AG08396 (cell line): Measurements from ENCODE around the gene DVL3.
"Not testable (repeated sequence)": the region's sequence is repeated elsewhere in the genome, so short reads cannot be mapped to it uniquely, and the experiment has no call there.

Source experiments
- DNase-seq: peaks from one replicate; pipeline ENCODE4 v3.0.0; 2012; ENCODE audit warnings: low spot score, mixed read lengths

Gene DVL3

DNA sequence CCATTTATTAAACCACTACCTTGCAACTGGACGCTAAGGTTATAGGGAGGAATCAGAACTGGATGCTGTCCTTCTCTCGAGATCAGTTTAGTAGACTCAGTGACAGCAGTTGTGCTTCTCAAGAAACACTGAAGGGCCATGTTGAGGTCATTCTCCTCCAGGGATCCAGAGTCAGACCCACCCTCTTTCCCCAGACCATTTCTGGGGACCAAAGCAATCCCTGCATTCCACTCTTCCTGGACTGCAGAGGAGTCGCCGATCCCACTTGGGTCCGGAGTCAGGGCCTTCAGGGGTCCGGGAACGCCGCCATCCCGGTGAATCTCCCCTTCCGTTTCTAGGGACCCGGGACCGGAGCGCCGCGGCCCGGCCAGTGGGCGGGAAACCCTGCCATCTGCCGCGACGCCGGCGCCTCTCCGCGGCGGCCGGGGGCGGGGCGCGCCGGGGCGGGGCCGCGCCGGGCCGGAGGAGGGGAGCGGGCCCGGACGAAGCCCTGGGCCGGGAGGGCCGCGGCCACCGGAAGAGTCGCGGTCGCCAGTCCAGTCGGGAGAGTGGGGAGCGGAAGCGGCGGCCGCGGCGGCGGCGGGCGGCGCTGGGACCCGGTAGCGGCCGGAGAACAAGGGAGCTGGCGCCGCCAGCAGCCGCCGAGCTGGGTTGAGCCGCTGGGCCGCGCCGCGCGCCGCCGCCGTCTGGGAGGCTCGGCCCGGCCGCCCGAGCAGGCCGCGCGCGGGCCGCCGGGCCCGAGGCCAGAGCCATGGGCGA lies at the start of gene DVL3:
DVL3 (plus strand) TSS at position 493 of the 759 bp plus-strand sequence; CDS start at position 752, 259 bp downstream.
- peak; percentile 90 for DNase-seq

DNA sequence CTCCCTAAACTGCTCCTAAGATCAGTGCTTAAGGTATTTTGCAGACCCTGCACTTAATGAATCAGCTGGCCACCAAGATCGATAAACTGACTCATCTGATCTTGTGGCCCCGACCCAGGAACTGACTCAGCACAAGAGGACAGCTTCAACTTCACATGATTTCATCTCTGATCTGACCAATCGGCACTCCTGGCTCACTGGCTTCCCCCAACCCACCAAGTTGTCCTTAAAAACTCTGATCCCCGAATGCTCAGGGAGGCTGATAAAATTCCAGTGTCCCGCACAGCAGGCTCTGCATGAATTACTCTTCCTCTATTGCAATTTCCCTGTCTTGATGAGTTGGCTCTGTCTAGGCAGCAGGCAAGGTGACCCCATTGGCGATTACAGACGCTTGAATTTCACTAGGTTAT lies 44.9 kb upstream of the DVL3 start:
- DNase-seq: no peak

- DNase-seq: no peak
Measured at GRCh38 chr3:184116017-184116416, 39.2 kb upstream of the DVL3 start.

DNA sequence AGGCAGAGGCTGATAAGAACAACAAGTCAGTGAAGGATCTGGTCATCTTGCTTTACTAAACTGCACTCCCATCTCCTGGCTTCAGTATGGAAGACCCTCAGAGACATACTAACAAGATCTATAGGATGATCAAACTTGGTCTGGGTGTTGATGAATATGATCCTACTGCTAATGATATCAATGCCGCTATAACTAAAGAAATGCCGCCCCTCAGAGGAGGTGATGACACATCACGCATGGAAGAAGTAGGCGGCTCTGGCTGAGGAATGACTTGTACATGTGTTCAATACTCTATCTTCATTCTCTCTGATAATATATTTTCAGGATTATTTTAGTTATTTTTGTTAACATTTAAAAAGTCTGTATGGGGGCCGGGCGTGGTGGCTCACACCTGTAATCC lies 37.5 kb upstream of the DVL3 start:
- no peak for DNase-seq

GRCh38 chr3:184121031-184121430 lies 34.1 kb upstream of the DVL3 start:
- DNase-seq: not testable (repeated sequence)

GRCh38 chr3:184126006-184126405 lies 29.2 kb upstream of the DVL3 start:
- no peak for DNase-seq

GRCh38 chr3:184129012-184129411 lies 26.2 kb upstream of the DVL3 start:
- DNase-seq: peak; percentile 41

- DNase-seq: no peak
Measured at GRCh38 chr3:184132945-184133344, 22.2 kb upstream of the DVL3 start.

GRCh38 chr3:184133840-184134745 lies 21.1 kb upstream of the DVL3 start:
- peak; percentile 71 for DNase-seq

DNA sequence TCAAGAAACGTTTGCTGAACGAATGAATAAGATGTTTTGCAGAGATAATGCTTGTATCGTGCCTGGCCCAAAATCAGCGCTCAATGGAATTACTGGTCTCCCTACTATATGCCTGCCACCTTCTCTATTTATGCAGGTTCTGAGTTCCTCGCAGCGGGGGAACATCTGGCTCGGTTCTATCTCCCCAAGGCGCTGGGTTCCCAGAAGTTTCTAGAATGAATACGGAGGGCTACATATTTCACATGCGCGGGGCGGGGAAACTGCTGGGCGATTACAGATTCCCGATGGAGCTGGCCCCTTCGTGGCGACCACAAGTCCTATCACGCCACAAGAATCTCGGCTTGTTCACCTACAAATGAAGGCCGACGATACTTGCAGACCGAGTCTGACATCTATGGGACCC lies 20.4 kb upstream of the DVL3 start:
- DNase-seq: no peak

GRCh38 chr3:184135149-184135910 lies 19.8 kb upstream of the DVL3 start, which contains the start of gene EIF2B5:
Gene EIF2B5 (plus strand): TSS chr3:184135358. CDS start chr3:184135386, 28 bp downstream.
- DNase-seq: peak; percentile 91

GRCh38 chr3:184135911-184136260 lies 19.3 kb upstream of the DVL3 start:
- DNase-seq: no peak

DNA sequence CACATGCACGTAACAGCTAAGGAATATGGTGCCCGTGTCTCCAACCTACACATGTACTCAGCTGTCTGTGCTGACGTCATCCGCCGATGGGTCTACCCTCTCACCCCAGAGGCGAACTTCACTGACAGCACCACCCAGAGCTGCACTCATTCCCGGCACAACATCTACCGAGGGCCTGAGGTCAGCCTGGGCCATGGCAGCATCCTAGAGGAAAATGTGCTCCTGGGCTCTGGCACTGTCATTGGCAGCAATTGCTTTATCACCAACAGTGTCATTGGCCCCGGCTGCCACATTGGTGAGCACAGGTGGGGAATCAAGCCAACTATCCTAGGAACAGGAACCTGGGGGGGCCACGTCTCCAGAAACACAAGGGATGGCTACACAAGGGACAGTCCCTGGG lies 14.7 kb upstream of the DVL3 start:
- no peak for DNase-seq

DNA sequence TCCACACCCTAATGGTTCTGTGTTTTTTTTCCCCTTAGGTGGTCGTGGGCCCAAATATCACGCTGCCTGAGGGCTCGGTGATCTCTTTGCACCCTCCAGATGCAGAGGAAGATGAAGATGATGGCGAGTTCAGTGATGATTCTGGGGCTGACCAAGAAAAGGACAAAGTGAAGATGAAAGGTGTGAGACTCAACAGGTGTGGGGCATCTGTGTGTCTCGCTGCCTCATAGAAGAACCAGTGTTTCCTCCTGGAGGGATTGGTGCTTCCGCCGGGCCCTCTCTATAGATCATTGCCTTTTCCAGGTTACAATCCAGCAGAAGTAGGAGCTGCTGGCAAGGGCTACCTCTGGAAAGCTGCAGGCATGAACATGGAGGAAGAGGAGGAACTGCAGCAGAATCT lies 13.0 kb upstream of the DVL3 start:
- DNase-seq: no peak

- no peak for DNase-seq
Measured at GRCh38 chr3:184143327-184143726, 11.8 kb upstream of the DVL3 start.

- no peak for DNase-seq
Measured at GRCh38 chr3:184144505-184144904, 10.7 kb upstream of the DVL3 start.

- peak; percentile 55 for DNase-seq
Measured at GRCh38 chr3:184145111-184145524, 10.1 kb upstream of the DVL3 start.

GRCh38 chr3:184145751-184146270 lies 9.4 kb upstream of the DVL3 start:
- DNase-seq: no peak

GRCh38 chr3:184148076-184148475 lies 7.1 kb upstream of the DVL3 start:
- no peak for DNase-seq

DNA sequence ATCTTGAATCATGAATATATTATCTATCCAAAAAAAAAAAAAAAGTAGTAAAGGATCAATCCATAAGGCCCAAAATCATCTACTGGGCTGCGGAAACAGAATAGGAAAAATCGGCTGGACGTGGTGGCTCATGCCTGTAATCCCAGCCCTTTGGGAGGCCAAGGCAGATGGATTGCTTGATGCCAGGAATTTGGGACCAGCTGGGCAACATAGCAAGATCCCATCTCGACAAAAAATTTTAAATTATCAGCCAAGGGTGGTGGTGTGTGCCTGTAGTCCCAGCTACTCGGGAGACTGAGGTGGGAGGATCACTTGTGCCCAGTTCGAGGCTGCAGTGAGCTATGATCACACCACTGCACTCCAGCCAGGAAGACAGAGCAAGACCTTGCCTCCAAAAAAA lies 6.1 kb upstream of the DVL3 start:
- DNase-seq: no peak

- not testable (repeated sequence) for DNase-seq
Measured at GRCh38 chr3:184149770-184150169, 5.4 kb upstream of the DVL3 start.
